RWPE1 (cell line): ENCODE measurements around the gene ERBB4.

Source experiments
- CTCF ChIA-PET: fragments of 350-600 bp; sonication (Branson Sonifier 250); formaldehyde crosslinking; extraction: SDS; loops from one replicate; lab custom pipeline; 2021; lab: Yijun Ruan, JAX
- POLR2A ChIA-PET: fragments of 400-600 bp; formaldehyde crosslinking; extraction: SDS; loops from one replicate; lab custom pipeline; 2020; ENCODE audit warnings: antibody characterized with exemption; ENCODE audit not compliant: low non-redundant PET; lab: Yijun Ruan, JAX
- DNase-seq: peaks from one replicate; pipeline ENCODE4 v3.0.0; 2012; ENCODE audit warnings: low spot score
- H3K27ac ChIP-seq: fragments of 450-650 bp; 2 replicates; pipeline ENCODE4 v1.5.1; 2017
- CTCF ChIP-seq: fragments of 450-650 bp; conservative IDR thresholded peaks from 2 replicates; pipeline ENCODE4 v1.5.1; 2017; ENCODE audit warnings: low read depth, mild to moderate bottlenecking

ERBB4 gene

GRCh38 chr2:212530991-212531390, 7.6 kb downstream of the ERBB4 start:
- CTCF ChIA-PET, result no interaction called here
- POLR2A ChIA-PET, result no interaction called here
- TF ChIP-seq CTCF, result no peak
- DNase-seq, result no peak
- H3K27ac ChIP-seq, result no peak overlapping the region

- H3K27ac ChIP-seq, result no peak overlapping the region
- TF ChIP-seq CTCF, result no peak
- ChIA-PET CTCF (no interaction called here), POLR2A (no interaction called here)
- no peak for DNase-seq
Measured at GRCh38 chr2:212530373-212530772, 8.2 kb downstream of the ERBB4 start.

- TF ChIP-seq CTCF, result no peak
- no peak for DNase-seq
- CTCF ChIA-PET, result no interaction called here
- H3K27ac ChIP-seq, result no peak overlapping the region
- POLR2A ChIA-PET, result no interaction called here
Measured at GRCh38 chr2:212528106-212528856, 10.3 kb downstream of the ERBB4 start.

- no peak for TF ChIP-seq CTCF
- CTCF ChIA-PET, result interaction anchor here (0.6 kb wide), 1 partner anchor 440 kb away, joined by 4 read pairs; no protein-coding TSS in a partner anchor
- no peak overlapping the region for H3K27ac ChIP-seq
- DNase-seq, result no peak
- POLR2A ChIA-PET, result no interaction called here
Measured at GRCh38 chr2:212526059-212526458, 12.5 kb downstream of the ERBB4 start.

- no peak overlapping the region for H3K27ac ChIP-seq
- CTCF ChIA-PET, result interaction anchor here (0.5 to 0.7 kb wide), 3 partner anchors 17 to 1100 kb away, joined by 3 to 4 read pairs (median 3); no protein-coding TSS in a partner anchor
- no peak for TF ChIP-seq CTCF
- no peak for DNase-seq
- POLR2A ChIA-PET, result no interaction called here
Measured at GRCh38 chr2:212523756-212524155, 14.8 kb downstream of the ERBB4 start.

- ChIA-PET POLR2A (no interaction called here), CTCF (interaction anchor here (0.5 to 1.1 kb wide), 7 partner anchors 12 to 1381 kb away, joined by 3 to 7 read pairs (median 4); no protein-coding TSS in a partner anchor)
- TF ChIP-seq CTCF, result no peak
- no peak for DNase-seq
- no peak overlapping the region for H3K27ac ChIP-seq
Measured at GRCh38 chr2:212520340-212520739, 18.3 kb downstream of the ERBB4 start.
